K562 (cell line): ENCODE data around the gene TRUB2. TPM values are rescaled to one million over a fixed set of nuclear protein-coding genes. Genes with fewer than 3 reads are reported as not detected.

ENCODE experiments used
- ARID3A ChIP-seq: IDR thresholded peaks from 2 replicates; pipeline ENCODE4 v1.6.1; 2012; ENCODE audit warnings: low read depth, low read length, improper control_type of control experiment, borderline replicate concordance
- CREB1 ChIP-seq, 2 experiments: sonication (generic) in 1 of 2; formaldehyde crosslinking in 1 of 2; IDR thresholded peaks; 2 replicates each; pipeline versions ENCODE4 v1.6.1 to v1.8.0; 2012 to 2022; ENCODE audit warnings: inconsistent platforms in 1 of 2, mild to moderate bottlenecking in 1 of 2, missing genetic modification reagents in 1 of 2, moderate library complexity in 1 of 2
- E2F8 ChIP-seq: fragments of 450-650 bp; IDR thresholded peaks from 2 replicates; pipeline ENCODE4 v1.7.1; 2018; ENCODE audit warnings: mild to moderate bottlenecking, low read depth; ENCODE audit not compliant: partially characterized antibody
- EZH2 ChIP-seq: IDR thresholded peaks from 2 replicates; pipeline ENCODE4 v1.6.1; 2012; ENCODE audit warnings: low read depth, mild to moderate bottlenecking, inconsistent platforms, low read length, borderline replicate concordance
- GABPA ChIP-seq: fragments of 200-800 bp; sonication (Bioruptor generic); conservative IDR thresholded peaks from 2 replicates; pipeline ENCODE4 v1.6.1; 2016; ENCODE audit warnings: low read depth, missing genetic modification characterization, missing compliant biosample characterization
- IRF9 ChIP-seq: fragments of 450-650 bp; IDR thresholded peaks from 2 replicates; pipeline ENCODE4 v1.6.1; 2016; ENCODE audit warnings: missing biosample characterization, missing genetic modification characterization
- KAT7 ChIP-seq: sonication (generic); formaldehyde crosslinking; IDR thresholded peaks from 2 replicates; pipeline ENCODE4 v1.8.0; 2022; ENCODE audit warnings: missing genetic modification reagents, mild to moderate bottlenecking, borderline replicate concordance
- MCM3 ChIP-seq: fragments of 450-650 bp; IDR thresholded peaks from 2 replicates; pipeline ENCODE4 v1.6.1; 2016
- MTA2 ChIP-seq: fragments of 450-650 bp; IDR thresholded peaks from 2 replicates; pipeline ENCODE4 v1.6.1; 2016; ENCODE audit warnings: low read depth
- NR1H2 ChIP-seq: sonication (generic); formaldehyde crosslinking; IDR thresholded peaks from 2 replicates; pipeline ENCODE4 v1.4.0; 2020; ENCODE audit warnings: mild to moderate bottlenecking, missing genetic modification reagents
- NR4A1 ChIP-seq, 2 experiments: fragments of 250-450 bp in 1 of 2; fragments of 450-650 bp in 1 of 2; sonication (Bioruptor Pico) in 1 of 2; IDR thresholded peaks; 2 replicates each; pipeline versions ENCODE4 v1.4.0 to v1.6.1; 2016 to 2020; ENCODE audit warnings: mild to moderate bottlenecking in 2 of 2, missing compliant biosample characterization in 1 of 2, missing genetic modification characterization in 1 of 2, moderate library complexity in 1 of 2
- PATZ1 ChIP-seq: fragments of 250-450 bp; sonication (Bioruptor Pico); IDR thresholded peaks from 2 replicates; pipeline ENCODE4 v1.5.0; 2020; ENCODE audit warnings: mild to moderate bottlenecking, borderline replicate concordance
- RBM15 ChIP-seq: fragments of 200-400 bp; formaldehyde crosslinking; IDR thresholded peaks from 2 replicates; pipeline ENCODE4 v1.6.1; 2018; ENCODE audit warnings: mild to moderate bottlenecking, low read length, moderate library complexity; ENCODE audit not compliant: insufficient read depth
- THRAP3 ChIP-seq: fragments of 450-650 bp; IDR thresholded peaks from 2 replicates; pipeline ENCODE4 v1.6.1; 2016; ENCODE audit warnings: mild to moderate bottlenecking, inconsistent platforms, borderline replicate concordance
- ZBED1 ChIP-seq: IDR thresholded peaks from 2 replicates; pipeline ENCODE4 v1.6.1; 2014
- ZBTB26 ChIP-seq: fragments of 450-650 bp; formaldehyde crosslinking; IDR thresholded peaks from 2 replicates; pipeline ENCODE4 v1.4.0; 2022; ENCODE audit warnings: missing genetic modification characterization
- ZEB2 ChIP-seq: fragments of 450-650 bp; IDR thresholded peaks from 2 replicates; pipeline ENCODE4 v1.6.1; 2016
- polyA plus RNA-seq, 8 experiments: library from polyadenylated mRNA; depleted of rRNA in 4 of 8; stranded (reverse) in 5 of 8; unstranded in 3 of 8; fragments of >200 nt; fragmentation: Nextera tagmentation in 2 of 8; fragmentation: Illumina TruSeq in 1 of 8; extraction: Ambion mirVana in 2 of 8; extraction: Trizol in 1 of 8; gene quantifications; 2 replicates each; pipeline versions ENCODE4 v1.2.1 to v1.2.3, GENCODE V29; 2011 to 2014; ENCODE audit warnings: inconsistent platforms in 1 of 8, missing spikeins in 1 of 8
- total RNA-seq, 7 experiments: library from RNA; depleted of rRNA in 6 of 7; stranded (reverse); fragments of >200 nt in 6 of 7; fragmentation: Illumina TruSeq in 2 of 7; extraction: Trizol in 2 of 7; gene quantifications; 2 replicates each; pipeline versions ENCODE4 v1.2.1 to v1.2.3, GENCODE V29; 2011 to 2021; ENCODE audit warnings: low replicate concordance in 1 of 7

TRUB2 gene
- total and polyA plus RNA-seq, 9 of the 15 experiments (the other 6 are each of a cell fraction or from before 2014, with no cell fraction given), result 9.3 to 110 (median 63.0) TPM

- TF ChIP-seq ZBTB26 (CRISPR knock-in tag), result 0 out of 2 replicates have a peak, but pooled peaks have one; percentile 41
- TF ChIP-seq NR4A1 (CRISPR knock-in tag; IDR thresholded peaks at IDR 0.05), result peak; percentile 53; the same call in 1 of the 2 replicates
- 0 out of 2 replicates have a peak, but pooled peaks have one; percentile 57 for TF ChIP-seq NR4A1 (tag; IDR thresholded peaks at IDR 0.05)
- peak; percentile 88; the same call in 1 of the 2 replicates for TF ChIP-seq NR1H2 (CRISPR knock-in tag)
- TF ChIP-seq THRAP3, result no peak
- TF ChIP-seq IRF9 (tag), result peak; percentile 73
- TF ChIP-seq GABPA (tag), result no peak
- no peak for TF ChIP-seq MTA2
- 0 out of 2 replicates have a peak, but pooled peaks have one; percentile 21 for TF ChIP-seq ARID3A
- TF ChIP-seq PATZ1, result no peak
- TF ChIP-seq ZEB2, result peak; percentile 88
- TF ChIP-seq E2F8, result peak; percentile 76
- TF ChIP-seq ZBED1, result peak; percentile 83
- TF ChIP-seq KAT7 (CRISPR knock-in tag), result no peak
- TF ChIP-seq MCM3, result no peak
- peak; percentile 95 for TF ChIP-seq CREB1 (IDR thresholded peaks at IDR 0.05)
- TF ChIP-seq CREB1 (CRISPR knock-in tag; IDR thresholded peaks at IDR 0.05), result no peak
- TF ChIP-seq EZH2, result no peak
- no peak for TF ChIP-seq RBM15
Observed at GRCh38 chr9:128339761-128340690, 17.8 kb upstream of the TRUB2 start, which contains the start of gene SLC27A4 (continued).
